GM13976 (cell line): ENCODE results near the gene CLDN18.

Experiments used
- DNase-seq: peaks from one replicate; pipeline ENCODE4 v3.0.0; 2012; ENCODE audit warnings: low spot score
- CTCF ChIP-seq: IDR thresholded peaks from 2 replicates; pipeline ENCODE4 v1.5.1; 2012; ENCODE audit warnings: borderline replicate concordance, mild to moderate bottlenecking; ENCODE audit not compliant: insufficient read depth; ENCODE audit errors: extremely low read depth, missing control alignments, control extremely low read depth
- in situ Hi-C: fragments of 300-500 bp; cut with MboI; formaldehyde crosslinking; loops from one replicate; pipeline ENCODE4 v1.12.0; 2022; ENCODE audit warnings: low sequenced_read_pairs, mixed read lengths, inconsistent platforms; ENCODE audit not compliant: unreplicated experiment

The CLDN18 gene

GRCh38 chr3:138082992-138083386 lies 73.0 kb downstream of the CLDN18 start:
- DNase-seq, result no peak
- in situ Hi-C loops, result no loop called here
- TF ChIP-seq CTCF, result no peak
